ENCODE results near the gene STK38. TPM values are rescaled to one million over a fixed set of nuclear protein-coding genes. Genes with fewer than 3 reads are reported as not detected.

Gene STK38
- total RNA-seq, 2 experiments from 2014 or later = 24.0 to 27.0 TPM

GRCh38 chr6:36504181-36504580, 43.1 kb downstream of the STK38 start:
- DNase-seq (no peak), ATAC-seq (no peak)
- CTCF ChIA-PET = interaction anchor here (1.0 to 1.1 kb wide), 2 partner anchors 8 to 18 kb away, joined by 4 read pairs; no protein-coding TSS in a partner anchor
- no peaks in the 10 kb centered on the region for H3K27me3 Mint-ChIP-seq
- peaks cover 28% of the 10 kb centered on the region for H3K4me1 Mint-ChIP-seq
- POLR2A ChIA-PET = interaction anchor here (0.6 kb wide), 1 partner anchor 478 kb away, joined by 6 read pairs; no protein-coding TSS in a partner anchor
- H3K36me3 Mint-ChIP-seq (ENCODE audit: low read depth) = peaks cover 28% of the 10 kb centered on the region
- H3K27ac Mint-ChIP-seq = no peak overlapping the region
- H3K4me3 Mint-ChIP-seq = no peak overlapping the region
- intact Hi-C loops (cut with DNase I, micrococcal nuclease) = no loop called here
- no peaks in the 10 kb centered on the region for H3K9me3 Mint-ChIP-seq (ENCODE audit: low read depth)

- CTCF ChIA-PET = interaction anchor here (0.6 to 1.0 kb wide), 2 partner anchors 41 to 63 kb away, joined by 3 read pairs; no protein-coding TSS in a partner anchor
- H3K4me1 Mint-ChIP-seq = peaks cover 15% of the 10 kb centered on the region
- intact Hi-C loops (cut with DNase I, micrococcal nuclease) = no loop called here
- H3K27me3 Mint-ChIP-seq = no peaks in the 10 kb centered on the region
- H3K36me3 Mint-ChIP-seq (ENCODE audit: low read depth) = peaks cover 40% of the 10 kb centered on the region
- no peak overlapping the region for H3K4me3 Mint-ChIP-seq
- no peak overlapping the region for H3K27ac Mint-ChIP-seq
- ATAC-seq = no peak
- POLR2A ChIA-PET = no interaction called here
- no peaks in the 10 kb centered on the region for H3K9me3 Mint-ChIP-seq (ENCODE audit: low read depth)
- DNase-seq = no peak
Measured at GRCh38 chr6:36501686-36502085, 45.6 kb downstream of the STK38 start.

- POLR2A ChIA-PET = no interaction called here
- CTCF ChIA-PET = interaction anchor here (1.5 to 1.8 kb wide), 2 partner anchors 12 to 22 kb away, joined by 3 to 5 read pairs; no protein-coding TSS in a partner anchor
- Mint-ChIP-seq H3K27me3 (no peaks in the 10 kb centered on the region), H3K27ac (no peak overlapping the region), H3K4me1 (peaks cover 13% of the 10 kb centered on the region), H3K4me3 (no peak overlapping the region), H3K36me3 (ENCODE audit: low read depth) (peaks cover 41% of the 10 kb centered on the region), H3K9me3 (ENCODE audit: low read depth) (no peaks in the 10 kb centered on the region)
- no peak for DNase-seq
- no peak for ATAC-seq
- intact Hi-C loops (cut with DNase I, micrococcal nuclease) = no loop called here
Measured at GRCh38 chr6:36499918-36500317, 47.4 kb downstream of the STK38 start.

- intact Hi-C loops (cut with DNase I, micrococcal nuclease) = no loop called here
- Mint-ChIP-seq H3K27me3 (no peaks in the 10 kb centered on the region), H3K36me3 (ENCODE audit: low read depth) (peaks cover 57% of the 10 kb centered on the region), H3K9me3 (ENCODE audit: low read depth) (no peaks in the 10 kb centered on the region), H3K27ac (no peak overlapping the region), H3K4me3 (no peak overlapping the region), H3K4me1 (peaks cover 33% of the 10 kb centered on the region)
- ChIA-PET CTCF (interaction anchor here (0.7 kb wide), 1 partner anchor 11 kb away, joined by 4 read pairs; no protein-coding TSS in a partner anchor), POLR2A (interaction anchor here (0.7 kb wide), 1 partner anchor 122 kb away, joined by 3 read pairs; no protein-coding TSS in a partner anchor)
- ATAC-seq = no peak
- DNase-seq = no peak
Measured at GRCh38 chr6:36495086-36495485, 52.2 kb downstream of the STK38 start.

- Mint-ChIP-seq H3K27ac (peak overlapping the region; percentile 61), H3K27me3 (no peaks in the 10 kb centered on the region), H3K4me3 (no peak overlapping the region), H3K9me3 (ENCODE audit: low read depth) (no peaks in the 10 kb centered on the region), H3K36me3 (ENCODE audit: low read depth) (peaks cover 56% of the 10 kb centered on the region), H3K4me1 (peaks cover 33% of the 10 kb centered on the region)
- ATAC-seq (no peak), DNase-seq (no peak)
- ChIA-PET CTCF (no interaction called here), POLR2A (no interaction called here)
- intact Hi-C loops (cut with DNase I, micrococcal nuclease) = no loop called here
Measured at GRCh38 chr6:36493859-36494258, 53.4 kb downstream of the STK38 start.

- intact Hi-C loops (cut with DNase I, micrococcal nuclease) = no loop called here
- H3K4me1 Mint-ChIP-seq = peaks cover 33% of the 10 kb centered on the region
- no peak overlapping the region for H3K4me3 Mint-ChIP-seq
- DNase-seq (no peak), ATAC-seq (no peak)
- no peaks in the 10 kb centered on the region for H3K9me3 Mint-ChIP-seq (ENCODE audit: low read depth)
- H3K36me3 Mint-ChIP-seq (ENCODE audit: low read depth) = peaks cover 52% of the 10 kb centered on the region
- H3K27ac Mint-ChIP-seq = peak overlapping the region; percentile 61
- CTCF ChIA-PET = no interaction called here
- POLR2A ChIA-PET = interaction anchor here (0.5 kb wide), 1 partner anchor 185 kb away, joined by 3 read pairs; the partner anchor contains the start of gene CDKN1A
- no peaks in the 10 kb centered on the region for H3K27me3 Mint-ChIP-seq
Measured at GRCh38 chr6:36493319-36493718, 54.0 kb downstream of the STK38 start.

GRCh38 chr6:36492621-36493020, 54.7 kb downstream of the STK38 start:
- CTCF ChIA-PET = no interaction called here

GRCh38 chr6:36492092-36492491, 55.2 kb downstream of the STK38 start:
- peaks cover 54% of the 10 kb centered on the region for H3K36me3 Mint-ChIP-seq (ENCODE audit: low read depth)
- POLR2A ChIA-PET = no interaction called here
- DNase-seq (no peak), ATAC-seq (no peak)
- peak overlapping the region; percentile 49 for H3K27ac Mint-ChIP-seq
- H3K4me3 Mint-ChIP-seq = no peak overlapping the region
- H3K4me1 Mint-ChIP-seq = peaks cover 33% of the 10 kb centered on the region
- intact Hi-C loops (cut with DNase I, micrococcal nuclease) = no loop called here
- H3K27me3 Mint-ChIP-seq = no peaks in the 10 kb centered on the region
- CTCF ChIA-PET = no interaction called here
- H3K9me3 Mint-ChIP-seq (ENCODE audit: low read depth) = no peaks in the 10 kb centered on the region

More at GRCh38 chr6:36492621-36493020, 54.7 kb downstream of the STK38 start:
- intact Hi-C loops (cut with DNase I, micrococcal nuclease) = no loop called here
- ATAC-seq = peak; percentile 62
- Mint-ChIP-seq H3K9me3 (ENCODE audit: low read depth) (no peaks in the 10 kb centered on the region), H3K4me1 (peaks cover 33% of the 10 kb centered on the region), H3K4me3 (no peak overlapping the region), H3K27me3 (no peaks in the 10 kb centered on the region), H3K27ac (peak overlapping the region; percentile 49), H3K36me3 (ENCODE audit: low read depth) (peaks cover 55% of the 10 kb centered on the region)
- POLR2A ChIA-PET = interaction anchor here (0.5 kb wide), 1 partner anchor 186 kb away, joined by 3 read pairs; the partner anchor contains the start of gene CDKN1A
- DNase-seq = no peak

GRCh38 chr6:36491378-36491965, 55.8 kb downstream of the STK38 start:
- POLR2A ChIA-PET = no interaction called here
- Mint-ChIP-seq H3K27me3 (no peaks in the 10 kb centered on the region), H3K9me3 (ENCODE audit: low read depth) (no peaks in the 10 kb centered on the region), H3K4me3 (no peak overlapping the region), H3K27ac (no peak overlapping the region), H3K36me3 (ENCODE audit: low read depth) (peaks cover 55% of the 10 kb centered on the region), H3K4me1 (peaks cover 30% of the 10 kb centered on the region)
- CTCF ChIA-PET = no interaction called here
- DNase-seq = no peak
- ATAC-seq = no peak
- intact Hi-C loops (cut with DNase I, micrococcal nuclease) = no loop called here

- no peak overlapping the region for H3K4me3 Mint-ChIP-seq
- ChIA-PET POLR2A (interaction anchor here (0.5 kb wide), 1 partner anchor 23 kb away, joined by 7 read pairs; no protein-coding TSS in a partner anchor), CTCF (interaction anchor here (0.8 to 1.4 kb wide), 3 partner anchors 9 to 1841 kb away, joined by 3 to 5 read pairs (median 3); no protein-coding TSS in a partner anchor)
- peaks cover 19% of the 10 kb centered on the region for H3K4me1 Mint-ChIP-seq
- DNase-seq (no peak), ATAC-seq (no peak)
- H3K27me3 Mint-ChIP-seq = no peaks in the 10 kb centered on the region
- intact Hi-C loops (cut with DNase I, micrococcal nuclease) = no loop called here
- peaks cover 55% of the 10 kb centered on the region for H3K36me3 Mint-ChIP-seq (ENCODE audit: low read depth)
- no peaks in the 10 kb centered on the region for H3K9me3 Mint-ChIP-seq (ENCODE audit: low read depth)
- H3K27ac Mint-ChIP-seq = no peak overlapping the region
Measured at GRCh38 chr6:36489426-36489825, 57.9 kb downstream of the STK38 start.

- Mint-ChIP-seq H3K9me3 (ENCODE audit: low read depth) (no peaks in the 10 kb centered on the region), H3K27ac (no peak overlapping the region), H3K36me3 (ENCODE audit: low read depth) (peaks cover 55% of the 10 kb centered on the region), H3K4me1 (peaks cover 8% of the 10 kb centered on the region), H3K4me3 (no peak overlapping the region), H3K27me3 (no peaks in the 10 kb centered on the region)
- DNase-seq (no peak), ATAC-seq (no peak)
- POLR2A ChIA-PET = no interaction called here
- intact Hi-C loops (cut with DNase I, micrococcal nuclease) = no loop called here
- CTCF ChIA-PET = interaction anchor here (0.6 to 1.4 kb wide), 9 partner anchors 10 to 80 kb away, joined by 3 to 5 read pairs (median 3); no protein-coding TSS in a partner anchor
Measured at GRCh38 chr6:36488221-36488620, 59.1 kb downstream of the STK38 start.

GRCh38 chr6:36487698-36488097, 59.6 kb downstream of the STK38 start:
- CTCF ChIA-PET = interaction anchor here (0.6 to 1.3 kb wide), 6 partner anchors 12 to 80 kb away, joined by 3 to 4 read pairs (median 3); no protein-coding TSS in a partner anchor
- intact Hi-C loops (cut with DNase I, micrococcal nuclease) = no loop called here
- ATAC-seq (no peak), DNase-seq (no peak)
- Mint-ChIP-seq H3K36me3 (ENCODE audit: low read depth) (peaks cover 54% of the 10 kb centered on the region), H3K9me3 (ENCODE audit: low read depth) (no peaks in the 10 kb centered on the region), H3K4me3 (no peak overlapping the region), H3K27ac (no peak overlapping the region), H3K27me3 (no peaks in the 10 kb centered on the region), H3K4me1 (peaks cover 6% of the 10 kb centered on the region)
- POLR2A ChIA-PET = no interaction called here

Data from activated CD4-positive, alpha-beta T cell treated with anti-CD3 and anti-CD28 coated beads for 36 hours (primary cell).